ENCODE data around the gene TRIM7.
"Not testable (repeated sequence)": the region's sequence is repeated elsewhere in the genome, so short reads cannot be mapped to it uniquely, and the experiment has no call there.

The TRIM7 gene

GRCh38 chr5:181193656-181194055 is 11.3 kb downstream of the TRIM7 start:
- DNase-seq (ENCODE audit: low read depth, low spot score): no peak

GRCh38 chr5:181192337-181193046 is 12.5 kb downstream of the TRIM7 start:
- DNase-seq (ENCODE audit: low read depth, low spot score): no peak

- DNase-seq (ENCODE audit: low read depth, low spot score): peak; percentile 93
Observed at GRCh38 chr5:181191526-181192336, 13.3 kb downstream of the TRIM7 start.

GRCh38 chr5:181190711-181191525 is 14.1 kb downstream of the TRIM7 start:
- DNase-seq (ENCODE audit: low read depth, low spot score): no peak

GRCh38 chr5:181189962-181190710 is 14.9 kb downstream of the TRIM7 start:
- no peak for DNase-seq (ENCODE audit: low read depth, low spot score)

GRCh38 chr5:181189363-181189961 is 15.5 kb downstream of the TRIM7 start:
- no peak for DNase-seq (ENCODE audit: low read depth, low spot score)

GRCh38 chr5:181188700-181189362 is 16.2 kb downstream of the TRIM7 start:
- peak; percentile 64 for DNase-seq (ENCODE audit: low read depth, low spot score)

- DNase-seq (ENCODE audit: low read depth, low spot score): no peak
Observed at GRCh38 chr5:181187500-181188213, 17.3 kb downstream of the TRIM7 start.

GRCh38 chr5:181186986-181187499 is 18.0 kb downstream of the TRIM7 start:
- DNase-seq (ENCODE audit: low read depth, low spot score): no peak

- DNase-seq (ENCODE audit: low read depth, low spot score): no peak
Observed at GRCh38 chr5:181186022-181186421, 19.0 kb downstream of the TRIM7 start.

- DNase-seq (ENCODE audit: low read depth, low spot score): no peak
Observed at GRCh38 chr5:181185560-181185959, 19.4 kb downstream of the TRIM7 start.

GRCh38 chr5:181184845-181185216 is 20.2 kb downstream of the TRIM7 start:
- no peak for DNase-seq (ENCODE audit: low read depth, low spot score)

GRCh38 chr5:181182651-181183050 is 22.3 kb downstream of the TRIM7 start:
- no peak for DNase-seq (ENCODE audit: low read depth, low spot score)

GRCh38 chr5:181181650-181182565 is 23.1 kb downstream of the TRIM7 start:
- DNase-seq (ENCODE audit: low read depth, low spot score): no peak

GRCh38 chr5:181177559-181177958 is 27.4 kb downstream of the TRIM7 start:
- not testable (repeated sequence) for DNase-seq (ENCODE audit: low read depth, low spot score)

GRCh38 chr5:181176254-181176952 is 28.6 kb downstream of the TRIM7 start:
- no peak for DNase-seq (ENCODE audit: low read depth, low spot score)

GRCh38 chr5:181173420-181174342 is 31.3 kb downstream of the TRIM7 start:
- DNase-seq (ENCODE audit: low read depth, low spot score): no peak

Measured in brain pericyte (primary cell).